NCI-H748 (cell line): Measurements from ENCODE around the gene TLK1.
A peak's percentile ranks its signal among the peaks of the same experiment; 100 is the strongest.

Source experiments
- DNase-seq: peaks from one replicate; lab custom pipeline; 2025; ENCODE audit not compliant: unreplicated experiment; lab: John Stamatoyannopoulos, UW

The TLK1 gene

GRCh38 chr2:171009386-171009785 is 151.3 kb downstream of the TLK1 start:
- DNase-seq, result no peak

- no peak for DNase-seq
Observed at GRCh38 chr2:171008550-171009205, 152.0 kb downstream of the TLK1 start.

GRCh38 chr2:171004833-171005232 is 155.9 kb downstream of the TLK1 start:
- no peak for DNase-seq

- DNase-seq, result no peak
Observed at GRCh38 chr2:171004363-171004762, 156.3 kb downstream of the TLK1 start.

- no peak for DNase-seq
Observed at GRCh38 chr2:170999654-171000053, 161.0 kb downstream of the TLK1 start.

GRCh38 chr2:170997893-170998597 is 162.6 kb downstream of the TLK1 start:
- DNase-seq, result no peak

GRCh38 chr2:170996316-170996715 is 164.4 kb downstream of the TLK1 start:
- no peak for DNase-seq

GRCh38 chr2:170991398-170992182 is 169.1 kb downstream of the TLK1 start:
- DNase-seq, result no peak

- DNase-seq, result no peak
Observed at GRCh38 chr2:170986566-170987258, 174.0 kb downstream of the TLK1 start.

- DNase-seq, result no peak
Observed at GRCh38 chr2:170985407-170985806, 175.3 kb downstream of the TLK1 start.

GRCh38 chr2:170984079-170984478 is 176.6 kb downstream of the TLK1 start:
- DNase-seq, result no peak

GRCh38 chr2:170975943-170976270 is 184.8 kb downstream of the TLK1 start:
- no peak for DNase-seq

- peak; percentile 15 for DNase-seq
Observed at GRCh38 chr2:170975127-170975942, 185.4 kb downstream of the TLK1 start.

GRCh38 chr2:170974304-170974993 is 186.2 kb downstream of the TLK1 start:
- no peak for DNase-seq

GRCh38 chr2:170973492-170974303 is 187.0 kb downstream of the TLK1 start:
- DNase-seq, result peak; percentile 93

- DNase-seq, result no peak
Observed at GRCh38 chr2:170973225-170973491, 187.5 kb downstream of the TLK1 start.

- DNase-seq, result peak; percentile 44
Observed at GRCh38 chr2:170972296-170973224, 188.1 kb downstream of the TLK1 start.

GRCh38 chr2:170971071-170971470 is 189.6 kb downstream of the TLK1 start:
- DNase-seq, result no peak
